HFFc6 (cell line): ENCODE data around the gene UBA52. TPM values are rescaled to one million over a fixed set of nuclear protein-coding genes. Genes with fewer than 3 reads are reported as not detected.
A peak's percentile ranks its signal among the peaks of the same experiment; 100 is the strongest.

Experiments
- DNase-seq: peaks from one replicate; pipeline ENCODE4 v3.0.0-alpha.2; 2018
- H3K27ac Mint-ChIP-seq: 2 replicates; pipeline ENCODE4 v1.8.0; 2020; ENCODE audit warnings: mild to moderate bottlenecking, mixed read lengths
- H3K27me3 Mint-ChIP-seq: 2 replicates; pipeline ENCODE4 v1.8.0; 2021; ENCODE audit warnings: mild to moderate bottlenecking, moderate library complexity, mixed read lengths; ENCODE audit not compliant: insufficient read depth
- H3K36me3 Mint-ChIP-seq: 2 replicates; pipeline ENCODE4 v1.8.0; 2021; ENCODE audit warnings: low read depth, mixed read lengths
- H3K4me1 Mint-ChIP-seq: 2 replicates; pipeline ENCODE4 v1.8.0; 2020; ENCODE audit warnings: low read depth, mixed read lengths
- H3K4me3 Mint-ChIP-seq: 2 replicates; pipeline ENCODE4 v1.8.0; 2020; ENCODE audit warnings: mild to moderate bottlenecking, moderate library complexity, mixed read lengths
- H3K9me3 Mint-ChIP-seq: 2 replicates; pipeline ENCODE4 v1.8.0; 2020; ENCODE audit warnings: mild to moderate bottlenecking, mixed read lengths
- CTCF ChIP-seq: fragments of 200-600 bp; sonication (generic); IDR thresholded peaks from 2 replicates; pipeline ENCODE4 v1.5.0; 2021; ENCODE audit warnings: antibody characterized with exemption, mild to moderate bottlenecking
- total RNA-seq, 6 experiments: library from RNA; stranded (reverse); fragmentation: NEBNext Ultra II Directional; extraction: Animal tissue kit (Norgen Biotek cat#: 25700); gene quantifications; 2 replicates in 1 of 6; 3 replicates in 5 of 6; pipeline ENCODE4 v1.2.3, GENCODE V29; 2021

UBA52 gene
- total RNA-seq, 6 experiments from 2014 or later, result 1,140 to 1,305 (median 1,270) TPM

- no peak for TF ChIP-seq CTCF
- Mint-ChIP-seq H3K27me3 (peaks cover 3% of the 10 kb centered on the region), H3K27ac (no peak overlapping the region), H3K4me3 (no peak overlapping the region), H3K4me1 (no peaks in the 10 kb centered on the region), H3K36me3 (peaks cover 13% of the 10 kb centered on the region; the same call in 1 of the 2 replicates), H3K9me3 (no peaks in the 10 kb centered on the region)
- DNase-seq, result no peak
These were observed 8.7 kb downstream of the UBA52 start for GRCh38 chr19:18580311-18580710.

- Mint-ChIP-seq H3K27me3 (no peaks in the 10 kb centered on the region; the same call in 1 of the 2 replicates), H3K4me1 (peaks cover 17% of the 10 kb centered on the region), H3K9me3 (no peaks in the 10 kb centered on the region), H3K36me3 (peaks cover 8% of the 10 kb centered on the region; the same call in 1 of the 2 replicates), H3K4me3 (no peak overlapping the region), H3K27ac (no peak overlapping the region)
- TF ChIP-seq CTCF, result peak; percentile 21; the same call in 1 of the 2 replicates
- DNase-seq, result no peak
These were observed 14.6 kb downstream of the UBA52 start for GRCh38 chr19:18586306-18586705.

- Mint-ChIP-seq H3K36me3 (peaks cover 8% of the 10 kb centered on the region; the same call in 1 of the 2 replicates), H3K27ac (no peak overlapping the region), H3K9me3 (no peaks in the 10 kb centered on the region), H3K4me3 (no peak overlapping the region), H3K27me3 (no peaks in the 10 kb centered on the region; the same call in 1 of the 2 replicates), H3K4me1 (peaks cover 17% of the 10 kb centered on the region)
- no peak for DNase-seq
- no peak for TF ChIP-seq CTCF
These were observed 15.9 kb downstream of the UBA52 start for GRCh38 chr19:18587561-18587960.

GRCh38 chr19:18587962-18588610, 16.4 kb downstream of the UBA52 start:
- no peak for TF ChIP-seq CTCF
- H3K4me3 Mint-ChIP-seq, result peak overlapping the region; percentile 85
- H3K4me1 Mint-ChIP-seq, result peaks cover 17% of the 10 kb centered on the region
- peak overlapping the region; percentile 68 for H3K27ac Mint-ChIP-seq
- peaks cover 8% of the 10 kb centered on the region; the same call in 1 of the 2 replicates for H3K36me3 Mint-ChIP-seq
- no peaks in the 10 kb centered on the region; the same call in 1 of the 2 replicates for H3K27me3 Mint-ChIP-seq
- no peak for DNase-seq
- H3K9me3 Mint-ChIP-seq, result no peaks in the 10 kb centered on the region

GRCh38 chr19:18588611-18589379, 17.1 kb downstream of the UBA52 start, which contains the start of gene REX1BD:
REX1BD (plus strand) TSS chr19:18588798; CDS start chr19:18588802, 4 bp downstream.
- DNase-seq, result peak; percentile 52
- Mint-ChIP-seq H3K9me3 (no peaks in the 10 kb centered on the region), H3K4me1 (peaks cover 22% of the 10 kb centered on the region), H3K36me3 (peaks cover 8% of the 10 kb centered on the region; the same call in 1 of the 2 replicates), H3K4me3 (peak within 1 kb of the TSS; percentile 85), H3K27ac (peak within 1 kb of the TSS; percentile 84), H3K27me3 (no peaks in the 10 kb centered on the region; the same call in 1 of the 2 replicates)
- TF ChIP-seq CTCF, result peak; percentile 95
